Trophoblast cell (in vitro differentiated cells and primary cell): ENCODE results near the gene CD151.

Experiments used
- DNase-seq, 2 donors: peaks; one replicate each; pipeline ENCODE4 v3.0.0-alpha.2; 2016
- H2AFZ ChIP-seq: 2 replicates; pipeline ENCODE4 v1.6.1; 2013; ENCODE audit warnings: low read length, moderate library complexity, mild to moderate bottlenecking; ENCODE audit not compliant: insufficient read depth, poor library complexity
- H2AK5ac ChIP-seq: 2 replicates; pipeline ENCODE4 v1.6.1; 2013; ENCODE audit warnings: mild to moderate bottlenecking, low read length
- H2BK120ac ChIP-seq: 2 replicates; pipeline ENCODE4 v1.6.1; 2013; ENCODE audit warnings: low read length, mild to moderate bottlenecking, moderate library complexity; ENCODE audit not compliant: insufficient read depth, poor library complexity
- H2BK12ac ChIP-seq: 2 replicates; pipeline ENCODE4 v1.6.1; 2013; ENCODE audit warnings: mild to moderate bottlenecking, low read length, moderate library complexity
- H2BK5ac ChIP-seq: 2 replicates; pipeline ENCODE4 v1.6.1; 2013; ENCODE audit warnings: low read length, low read depth, moderate library complexity, mild to moderate bottlenecking; ENCODE audit not compliant: poor library complexity
- H3K14ac ChIP-seq: 2 replicates; pipeline ENCODE4 v1.6.1; 2013; ENCODE audit warnings: mild to moderate bottlenecking, low read length
- H3K18ac ChIP-seq: 2 replicates; pipeline ENCODE4 v1.6.1; 2013; ENCODE audit warnings: mild to moderate bottlenecking, low read length
- H3K23ac ChIP-seq: 2 replicates; pipeline ENCODE4 v1.6.1; 2013; ENCODE audit warnings: low read length
- H3K27ac ChIP-seq: 2 replicates; pipeline ENCODE4 v1.5.1; 2013; ENCODE audit warnings: low read depth, mild to moderate bottlenecking, inconsistent platforms, low read length, moderate library complexity
- H3K27me3 ChIP-seq: 2 replicates; pipeline ENCODE4 v1.6.1; 2013; ENCODE audit warnings: inconsistent platforms, mild to moderate bottlenecking, low read length, moderate library complexity; ENCODE audit not compliant: insufficient read depth
- H3K36me3 ChIP-seq, 2 experiments: 1 replicate in 1 of 2; 2 replicates in 1 of 2; pipeline ENCODE4 v1.6.1; 2013; ENCODE audit warnings: low read length in 2 of 2, mild to moderate bottlenecking in 2 of 2, moderate library complexity in 1 of 2; ENCODE audit not compliant: insufficient read depth in 2 of 2, control insufficient read depth in 1 of 2
- H3K4ac ChIP-seq: 2 replicates; pipeline ENCODE4 v1.6.1; 2013; ENCODE audit warnings: low read depth, mild to moderate bottlenecking, low read length, moderate library complexity
- H3K4me1 ChIP-seq, 2 experiments: 1 replicate in 1 of 2; 2 replicates in 1 of 2; pipeline ENCODE4 v1.6.1; 2013; ENCODE audit warnings: low read length in 2 of 2, mild to moderate bottlenecking in 2 of 2, moderate library complexity in 1 of 2; ENCODE audit not compliant: insufficient read depth in 2 of 2, control insufficient read depth in 1 of 2
- H3K4me2 ChIP-seq: 2 replicates; pipeline ENCODE4 v1.6.1; 2013; ENCODE audit warnings: inconsistent platforms, mild to moderate bottlenecking, low read length, moderate library complexity
- H3K4me3 ChIP-seq: 2 replicates; pipeline ENCODE4 v1.5.1; 2013; ENCODE audit warnings: mild to moderate bottlenecking, low read depth, low read length, inconsistent platforms
- H3K79me1 ChIP-seq: one replicate; pipeline ENCODE4 v1.6.1; 2013; ENCODE audit warnings: low read length
- H3K79me2 ChIP-seq: 2 replicates; pipeline ENCODE4 v1.6.1; 2013; ENCODE audit warnings: low read length, mild to moderate bottlenecking; ENCODE audit not compliant: control insufficient read depth, insufficient read depth, poor library complexity
- H3K9ac ChIP-seq: 2 replicates; pipeline ENCODE4 v1.6.1; 2013; ENCODE audit warnings: mild to moderate bottlenecking, low read length
- H3K9me3 ChIP-seq: 2 replicates; pipeline ENCODE4 v1.6.1; 2013; ENCODE audit warnings: low read depth, mild to moderate bottlenecking, control low read depth, inconsistent platforms, low read length; ENCODE audit not compliant: insufficient read depth
- H4K12ac ChIP-seq: 2 replicates; pipeline ENCODE4 v1.6.1; 2013; ENCODE audit warnings: low read depth, mild to moderate bottlenecking, low read length, moderate library complexity
- H4K8ac ChIP-seq: 2 replicates; pipeline ENCODE4 v1.6.1; 2013; ENCODE audit warnings: low read depth, mild to moderate bottlenecking, low read length, moderate library complexity
- H4K91ac ChIP-seq: one replicate; pipeline ENCODE4 v1.6.1; 2013; ENCODE audit warnings: low read depth, mild to moderate bottlenecking, low read length, moderate library complexity
- WGBS: extraction: QIAGEN DNeasy Blood & Tissue Kit; methylation state at CpG from one replicate; pipeline ENCODE4 v1.1.7; 2013; ENCODE audit warnings: missing lambda C conversion rate; ENCODE audit not compliant: insufficient read length, insufficient coverage; ENCODE audit errors: extremely low coverage; 5-methylcytosine and 5-hydroxymethylcytosine counted together

The CD151 gene

DNA sequence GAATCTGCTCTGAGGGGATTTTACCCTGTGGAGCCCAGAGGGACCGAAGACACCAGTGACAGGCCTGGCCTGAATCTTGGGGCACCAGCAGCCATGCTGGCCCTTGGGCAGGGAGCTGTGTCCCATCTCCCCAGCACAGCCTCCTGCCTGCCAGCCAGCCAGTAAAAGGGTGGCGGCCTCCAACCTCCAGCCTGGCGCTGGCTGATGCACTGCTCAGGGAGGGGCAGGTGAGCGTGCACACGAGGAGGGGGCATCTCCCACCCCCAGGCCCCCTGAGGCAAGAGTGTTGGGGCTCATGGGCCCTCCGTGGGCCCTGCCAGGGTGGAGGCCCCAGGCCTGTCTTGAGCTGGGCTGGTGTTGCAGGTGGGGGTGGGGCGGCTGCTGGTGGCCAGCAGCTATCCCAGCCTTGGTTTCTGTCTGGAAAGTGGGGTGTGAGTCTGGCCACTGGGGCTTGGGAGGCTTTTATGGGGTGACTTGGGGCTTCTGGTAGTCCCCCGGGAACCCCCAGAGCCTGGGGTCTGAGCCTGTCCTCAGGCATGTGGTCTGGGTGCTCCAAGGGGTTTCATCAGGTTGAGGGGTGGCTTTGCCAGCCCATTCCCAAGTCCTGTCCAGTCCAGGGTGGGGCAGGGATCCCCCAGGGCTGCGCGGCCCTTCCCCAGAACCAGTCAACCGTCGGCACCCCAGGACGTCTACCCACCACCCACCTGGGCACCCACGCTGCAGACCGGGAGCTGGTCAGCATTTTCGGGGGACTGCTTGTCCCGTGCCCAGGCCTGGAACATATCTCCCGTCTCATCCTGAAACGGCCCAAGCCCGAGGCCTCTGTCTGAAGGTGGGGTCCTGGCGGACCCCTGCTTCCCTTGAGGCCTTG is 27.7 kb downstream of the CD151 start:
- no peak overlapping the region for H4K12ac ChIP-seq
- H3K79me2 ChIP-seq, result no peaks in the 10 kb centered on the region
- H2BK5ac ChIP-seq, result no peak overlapping the region
- H3K27me3 ChIP-seq, result no peaks in the 10 kb centered on the region
- no peak overlapping the region for H3K18ac ChIP-seq
- H3K4me3 ChIP-seq, result no peak overlapping the region
- H3K9ac ChIP-seq, result no peak overlapping the region
- H3K14ac ChIP-seq, result no peak overlapping the region
- no peak overlapping the region for H3K4ac ChIP-seq
- H3K23ac ChIP-seq, result no peak overlapping the region
- H4K8ac ChIP-seq, result no peak overlapping the region
- WGBS, result no CpG with 5 or more reads among the region's 21 CpGs
- no peak overlapping the region for H2AK5ac ChIP-seq
- no peak overlapping the region for H4K91ac ChIP-seq
- H3K4me1 ChIP-seq, result no peaks in the 10 kb centered on the region
- H2BK12ac ChIP-seq, result no peak overlapping the region
- no peak for DNase-seq
- H2AFZ ChIP-seq, result no peak overlapping the region
- H3K27ac ChIP-seq, result no peak overlapping the region
- H2BK120ac ChIP-seq, result no peak overlapping the region
- peaks cover 0 to 5% of the 10 kb centered on the region in 2 experiments for H3K36me3 ChIP-seq
- no peaks in the 10 kb centered on the region for H3K79me1 ChIP-seq
- peaks cover 1% of the 10 kb centered on the region for H3K9me3 ChIP-seq
- no peak overlapping the region for H3K4me2 ChIP-seq

DNA sequence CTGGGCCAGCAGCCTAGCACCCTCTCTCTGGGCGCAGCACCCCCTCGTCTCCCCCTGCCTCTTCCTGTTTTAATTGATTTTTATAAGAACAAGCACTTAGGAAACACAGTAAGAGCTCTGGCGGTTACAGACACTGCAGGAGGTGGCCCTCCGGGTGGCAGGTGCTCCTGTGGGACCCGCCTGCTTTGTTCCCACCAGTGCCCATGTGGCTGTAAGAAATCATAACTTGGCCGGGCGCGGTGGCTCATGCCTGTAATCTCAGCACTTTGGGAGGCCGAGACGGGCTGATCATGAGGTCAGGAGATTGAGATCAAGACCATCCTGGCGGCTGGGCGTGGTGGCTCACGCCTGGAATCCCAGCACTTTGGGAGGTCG is 28.3 kb downstream of the CD151 start:
- H3K79me2 ChIP-seq, result no peaks in the 10 kb centered on the region
- H2AFZ ChIP-seq, result no peak overlapping the region
- no peaks in the 10 kb centered on the region for H3K4me1 ChIP-seq
- H3K4ac ChIP-seq, result no peak overlapping the region
- no peak overlapping the region for H3K18ac ChIP-seq
- H2BK12ac ChIP-seq, result no peak overlapping the region
- no peak overlapping the region for H3K23ac ChIP-seq
- no peak overlapping the region for H3K14ac ChIP-seq
- H4K91ac ChIP-seq, result no peak overlapping the region
- no peak overlapping the region for H4K12ac ChIP-seq
- H3K79me1 ChIP-seq, result no peaks in the 10 kb centered on the region
- H4K8ac ChIP-seq, result no peak overlapping the region
- DNase-seq, result no peak
- peaks cover 1% of the 10 kb centered on the region for H3K9me3 ChIP-seq
- H3K4me2 ChIP-seq, result no peak overlapping the region
- H3K27me3 ChIP-seq, result no peaks in the 10 kb centered on the region
- H2BK5ac ChIP-seq, result no peak overlapping the region
- H3K36me3 ChIP-seq, result peaks cover 0 to 5% of the 10 kb centered on the region in 2 experiments
- no CpG with 5 or more reads among the region's 14 CpGs for WGBS
- H3K9ac ChIP-seq, result no peak overlapping the region
- H3K27ac ChIP-seq, result no peak overlapping the region
- H2BK120ac ChIP-seq, result no peak overlapping the region
- H2AK5ac ChIP-seq, result no peak overlapping the region
- no peak overlapping the region for H3K4me3 ChIP-seq

DNA sequence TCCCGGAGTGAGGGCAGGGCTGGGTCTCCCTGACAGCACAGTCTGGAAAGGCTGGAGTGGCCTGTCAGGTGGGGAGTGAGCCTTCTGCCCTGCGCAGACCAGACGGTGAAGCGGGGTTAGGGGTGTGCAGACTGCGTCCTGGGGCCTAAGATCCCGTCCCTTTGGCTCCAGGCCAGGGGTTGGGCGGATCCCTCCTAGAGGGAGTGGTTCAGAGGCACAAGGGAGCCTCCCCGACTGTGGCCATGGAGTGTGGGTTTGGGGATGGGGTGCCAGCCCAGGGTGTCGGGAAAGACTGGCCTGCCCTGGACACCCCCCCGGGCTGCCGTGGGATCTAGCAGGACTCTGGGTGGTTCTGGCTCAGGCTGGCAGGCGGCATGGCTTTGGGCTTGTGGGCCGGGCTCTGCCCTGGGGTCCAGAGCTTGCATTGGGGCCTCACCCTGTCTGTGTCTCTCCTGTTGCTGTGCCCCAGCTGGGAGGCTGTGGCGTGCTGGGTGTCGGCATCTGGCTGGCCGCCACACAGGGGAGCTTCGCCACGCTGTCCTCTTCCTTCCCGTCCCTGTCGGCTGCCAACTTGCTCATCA is 29.4 kb downstream of the CD151 start:
- Histone ChIP-seq H3K36me3 (peaks cover 5 to 7% of the 10 kb centered on the region in 2 experiments), H3K23ac (no peak overlapping the region)

DNA sequence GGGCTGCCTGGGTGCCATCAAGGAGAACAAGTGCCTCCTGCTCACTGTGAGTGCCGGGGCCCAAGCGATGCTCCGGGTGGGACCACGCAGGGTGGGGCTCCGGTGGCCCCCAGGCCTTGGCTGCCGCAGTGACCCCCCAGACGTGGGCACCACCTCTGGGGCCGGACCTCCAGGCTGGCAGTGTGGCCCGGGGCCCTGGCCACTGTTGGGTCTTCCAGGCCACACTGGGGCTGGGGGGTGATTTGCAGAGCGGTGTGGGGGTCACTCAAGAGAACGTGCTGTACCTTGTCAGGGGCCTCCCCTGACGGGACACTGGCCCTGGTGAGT is 29.9 kb downstream of the CD151 start:
- Histone ChIP-seq H3K4me3 (no peak overlapping the region), H3K14ac (no peak overlapping the region), H3K9ac (no peak overlapping the region), H3K36me3 (peaks cover 5 to 7% of the 10 kb centered on the region in 2 experiments), H3K23ac (no peak overlapping the region), H3K4ac (no peak overlapping the region), H3K4me1 (no peaks in the 10 kb centered on the region), H2BK120ac (no peak overlapping the region), H3K27me3 (no peaks in the 10 kb centered on the region), H3K79me2 (no peaks in the 10 kb centered on the region), H2AK5ac (no peak overlapping the region), H4K91ac (no peak overlapping the region), H3K4me2 (no peak overlapping the region), H4K12ac (peak overlapping the region; percentile 7), H3K18ac (no peak overlapping the region), H3K79me1 (no peaks in the 10 kb centered on the region), H4K8ac (no peak overlapping the region), H3K27ac (no peak overlapping the region), H2BK12ac (no peak overlapping the region), H2BK5ac (no peak overlapping the region), H3K9me3 (peaks cover 1% of the 10 kb centered on the region), H2AFZ (no peak overlapping the region)
- DNase-seq, result no peak
- WGBS, result no CpG with 5 or more reads among the region's 12 CpGs

More for the DNA sequence above, 29.4 kb downstream of the CD151 start:
- WGBS, result no CpG with 5 or more reads among the region's 20 CpGs
- no peak overlapping the region for H2BK120ac ChIP-seq
- no peak overlapping the region for H3K18ac ChIP-seq
- DNase-seq, result no peak
- no peak overlapping the region for H3K4me3 ChIP-seq
- no peak overlapping the region for H3K14ac ChIP-seq
- H3K4me1 ChIP-seq, result no peaks in the 10 kb centered on the region
- no peak overlapping the region for H2BK12ac ChIP-seq
- no peaks in the 10 kb centered on the region for H3K79me2 ChIP-seq
- no peak overlapping the region for H3K27ac ChIP-seq
- peaks cover 1% of the 10 kb centered on the region for H3K9me3 ChIP-seq
- no peak overlapping the region for H3K9ac ChIP-seq
- H2AFZ ChIP-seq, result no peak overlapping the region
- no peaks in the 10 kb centered on the region for H3K79me1 ChIP-seq
- H3K4me2 ChIP-seq, result no peak overlapping the region
- H4K91ac ChIP-seq, result no peak overlapping the region
- H3K4ac ChIP-seq, result no peak overlapping the region
- no peak overlapping the region for H2AK5ac ChIP-seq
- no peak overlapping the region for H4K8ac ChIP-seq
- H4K12ac ChIP-seq, result no peak overlapping the region
- H2BK5ac ChIP-seq, result no peak overlapping the region
- H3K27me3 ChIP-seq, result no peaks in the 10 kb centered on the region
